ENCODE measurements around the gene SRSF2. TPM values are rescaled to one million over a fixed set of nuclear protein-coding genes. Genes with fewer than 3 reads are reported as not detected.

SRSF2 gene
- total and polyA plus RNA-seq, 4 donors = 136 to 251 (median 193) TPM

DNA sequence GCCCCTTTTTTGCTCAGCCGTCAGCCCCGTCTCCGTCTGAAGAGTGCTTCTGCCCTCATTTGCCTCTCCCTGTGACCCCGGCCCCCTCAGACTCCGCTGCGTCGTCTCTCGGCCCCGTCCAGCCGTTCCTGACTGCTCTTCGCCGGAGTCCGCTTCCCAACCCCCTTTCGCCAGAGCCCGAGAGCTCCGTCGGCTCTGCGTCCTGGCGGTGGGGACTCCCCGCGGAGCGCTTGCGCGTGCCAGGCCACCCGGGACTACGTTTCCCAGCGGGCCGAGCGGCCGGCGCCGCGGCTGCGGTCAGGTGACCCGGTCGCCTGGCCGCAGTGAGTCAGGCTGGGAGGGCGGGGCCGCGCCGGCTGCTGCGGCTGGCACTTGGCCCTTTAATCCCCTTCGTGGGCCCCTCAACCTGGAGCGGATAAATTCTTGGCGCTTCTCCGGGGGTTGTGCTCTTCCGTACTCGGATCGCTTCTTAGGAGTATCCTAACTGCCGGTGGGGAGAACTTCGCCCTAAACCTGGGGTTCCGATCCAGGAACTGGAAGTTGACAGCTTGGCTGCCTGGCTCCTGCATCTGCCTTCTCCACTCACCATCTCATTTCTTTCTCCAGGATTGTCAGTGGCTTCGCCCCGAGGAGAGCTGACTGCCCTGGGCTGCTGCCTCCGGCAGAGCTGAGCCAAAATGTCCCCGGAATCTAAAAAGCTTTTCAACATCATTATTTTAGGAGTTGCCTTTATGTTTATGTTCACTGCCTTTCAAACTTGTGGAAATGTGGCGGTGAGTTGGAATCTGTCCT, 741 bp upstream of the SRSF2 start, which contains the start of gene MFSD11:
TSS of gene MFSD11 (plus strand) at position 444 of the 792 bp plus-strand sequence. CDS start at position 678, 234 bp downstream.
- Histone ChIP-seq H3K9ac (ENCODE audit: insufficient read depth in 1 of 2, low read length in 2 of 2) (peak within 1 kb of the TSS; percentile 91 to 97), H3K36me3 (ENCODE audit: control insufficient read depth in 4 of 4, insufficient read depth in 4 of 4, low read length in 4 of 4) (peaks cover 7 to 41% (median 23%) of the 10 kb centered on the region in 4 donors), H3K27me3 (ENCODE audit: control insufficient read depth in 3 of 3, insufficient read depth in 3 of 3, low read length in 2 of 3) (no peaks in the 10 kb centered on the region), H3K4me3 (peak within 1 kb of the TSS; percentile 100), H3K9me3 (ENCODE audit: control insufficient read depth in 4 of 4, insufficient read depth in 3 of 4, low read length in 3 of 4) (no peaks in the 10 kb centered on the region), H3K4me1 (ENCODE audit: control insufficient read depth in 5 of 5, insufficient read depth in 5 of 5, low read length in 5 of 5) (peaks cover 0 to 48% (median 13%) of the 10 kb centered on the region in 5 donors), H3K27ac (ENCODE audit: low read depth in 1 of 2, low read length in 1 of 2) (peak within 1 kb of the TSS; percentile 100)
- TF ChIP-seq, protein P1, sequence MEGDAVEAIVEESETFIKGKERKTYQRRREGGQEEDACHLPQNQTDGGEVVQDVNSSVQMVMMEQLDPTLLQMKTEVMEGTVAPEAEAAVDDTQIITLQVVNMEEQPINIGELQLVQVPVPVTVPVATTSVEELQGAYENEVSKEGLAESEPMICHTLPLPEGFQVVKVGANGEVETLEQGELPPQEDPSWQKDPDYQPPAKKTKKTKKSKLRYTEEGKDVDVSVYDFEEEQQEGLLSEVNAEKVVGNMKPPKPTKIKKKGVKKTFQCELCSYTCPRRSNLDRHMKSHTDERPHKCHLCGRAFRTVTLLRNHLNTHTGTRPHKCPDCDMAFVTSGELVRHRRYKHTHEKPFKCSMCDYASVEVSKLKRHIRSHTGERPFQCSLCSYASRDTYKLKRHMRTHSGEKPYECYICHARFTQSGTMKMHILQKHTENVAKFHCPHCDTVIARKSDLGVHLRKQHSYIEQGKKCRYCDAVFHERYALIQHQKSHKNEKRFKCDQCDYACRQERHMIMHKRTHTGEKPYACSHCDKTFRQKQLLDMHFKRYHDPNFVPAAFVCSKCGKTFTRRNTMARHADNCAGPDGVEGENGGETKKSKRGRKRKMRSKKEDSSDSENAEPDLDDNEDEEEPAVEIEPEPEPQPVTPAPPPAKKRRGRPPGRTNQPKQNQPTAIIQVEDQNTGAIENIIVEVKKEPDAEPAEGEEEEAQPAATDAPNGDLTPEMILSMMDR (IDR thresholded peaks at IDR 0.05; ENCODE audit: control extremely low read depth, extremely low read depth) = no peak
- peak; percentile 74 for ATAC-seq (ENCODE audit: insufficient read depth, low FRiP score)
- DNase-seq = peak; percentile 97 to 99 (median 97)
- WGBS, 2 donors = 0% methylated on average over 54 to 57 of the region's 57 CpGs

DNA sequence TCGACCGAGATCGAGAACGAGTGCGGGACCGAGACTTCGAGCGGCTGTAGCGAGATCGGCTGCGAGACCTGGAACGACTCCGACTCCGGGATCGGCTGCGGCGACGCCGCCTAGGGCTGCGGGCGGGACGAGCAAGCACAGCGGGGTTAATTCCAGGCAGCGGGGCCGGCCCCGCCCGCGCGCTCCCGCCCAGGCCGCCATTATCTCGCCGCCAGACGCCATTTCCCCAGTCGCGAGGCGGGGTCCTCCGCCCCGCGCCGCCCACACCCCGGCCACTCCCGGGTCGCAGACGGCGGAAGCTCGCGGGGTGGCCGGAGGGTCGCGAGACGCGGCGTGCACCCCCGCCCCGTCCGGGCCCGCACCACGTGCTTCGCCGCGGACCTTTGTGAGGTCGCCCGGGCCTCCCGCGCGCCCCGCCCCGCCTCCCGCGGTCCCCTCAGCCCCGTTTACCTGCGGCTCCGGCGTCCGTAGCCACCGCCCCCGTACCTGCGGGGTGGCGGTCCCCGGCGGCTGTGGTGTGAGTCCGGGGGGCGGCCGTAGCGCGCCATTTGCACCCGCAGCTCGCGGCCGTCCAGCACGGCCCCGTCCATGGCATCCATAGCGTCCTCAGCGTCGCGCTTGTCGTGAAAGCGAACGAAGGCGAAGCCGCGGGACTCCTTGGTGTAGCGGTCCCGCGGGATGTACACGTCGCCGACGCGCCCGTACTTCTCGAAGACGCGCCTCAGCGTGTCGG, 616 bp downstream of the SRSF2 start:
- DNase-seq (peak; percentile 75 to 84 (median 83)), ATAC-seq (ENCODE audit: insufficient read depth, low FRiP score) (peak; percentile 41)
- no peaks in the 10 kb centered on the region for H3K9me3 ChIP-seq (ENCODE audit: control insufficient read depth in 4 of 4, insufficient read depth in 3 of 4, low read length in 3 of 4)
- H3K27me3 ChIP-seq (ENCODE audit: control insufficient read depth in 3 of 3, insufficient read depth in 3 of 3, low read length in 2 of 3) = no peaks in the 10 kb centered on the region
- TF ChIP-seq, protein P1 (IDR thresholded peaks at IDR 0.05; ENCODE audit: control extremely low read depth, extremely low read depth) = peak; percentile 1
- H3K27ac ChIP-seq (ENCODE audit: low read depth in 1 of 2, low read length in 1 of 2) = peak overlapping the region; percentile 99 to 100
- H3K9ac ChIP-seq (ENCODE audit: insufficient read depth in 1 of 2, low read length in 2 of 2) = peak overlapping the region; percentile 91 to 97
- peak overlapping the region; percentile 100 for H3K4me3 ChIP-seq
- 0 to 1% methylated on average over 89 to 117 of the region's 117 CpGs for WGBS, 2 donors
- peaks cover 2 to 40% (median 24%) of the 10 kb centered on the region in 4 donors for H3K36me3 ChIP-seq (ENCODE audit: control insufficient read depth in 4 of 4, insufficient read depth in 4 of 4, low read length in 4 of 4)
- H3K4me1 ChIP-seq (ENCODE audit: control insufficient read depth in 5 of 5, insufficient read depth in 5 of 5, low read length in 5 of 5) = peaks cover 0 to 52% (median 12%) of the 10 kb centered on the region in 5 donors

DNA sequence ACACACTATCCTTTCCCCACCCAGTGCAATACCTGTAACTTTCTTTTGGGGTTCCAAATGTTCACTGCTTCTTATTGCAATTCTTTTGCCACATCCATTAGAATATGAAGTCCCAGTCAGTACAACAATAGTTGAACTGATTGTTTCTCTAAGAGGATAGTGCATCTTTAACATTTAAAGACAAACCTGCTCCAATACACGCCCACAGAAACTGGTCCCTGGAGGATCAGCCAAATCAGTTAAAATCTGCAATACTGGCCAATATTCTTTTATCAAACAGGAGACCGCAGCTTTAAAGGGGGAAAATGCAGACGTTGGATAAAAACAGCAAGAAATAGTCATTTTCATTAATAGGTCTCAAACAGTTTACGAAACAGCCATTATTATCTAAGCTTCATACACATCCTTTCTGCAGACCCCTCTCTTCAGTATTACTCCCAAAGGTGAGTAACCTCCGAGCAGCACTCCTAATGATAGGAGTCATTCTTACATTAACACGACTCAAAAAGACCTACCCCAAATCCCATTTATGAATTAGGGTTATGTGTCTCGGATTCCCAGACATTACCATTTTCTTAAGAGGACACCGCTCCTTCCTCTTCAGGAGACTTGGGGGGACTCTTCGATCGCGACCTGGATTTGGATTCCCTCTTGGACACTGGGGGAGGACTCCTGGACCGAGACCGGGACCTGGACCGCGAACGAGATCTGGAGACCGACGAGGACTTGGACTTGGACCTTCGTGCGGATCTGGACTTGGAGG, 1.4 kb downstream of the SRSF2 start:
- H3K36me3 ChIP-seq (ENCODE audit: control insufficient read depth in 4 of 4, insufficient read depth in 4 of 4, low read length in 4 of 4) = peaks cover 6 to 40% (median 28%) of the 10 kb centered on the region in 4 donors
- 1% methylated on average over 20 of the region's 20 CpGs for WGBS, 2 donors
- no peaks in the 10 kb centered on the region for H3K27me3 ChIP-seq (ENCODE audit: control insufficient read depth in 3 of 3, insufficient read depth in 3 of 3, low read length in 2 of 3)
- ATAC-seq (ENCODE audit: insufficient read depth, low FRiP score) (no peak), DNase-seq (no peak)
- H3K4me3 ChIP-seq = peak overlapping the region; percentile 100
- TF ChIP-seq, protein P1 (IDR thresholded peaks at IDR 0.05; ENCODE audit: control extremely low read depth, extremely low read depth) = no peak
- H3K9ac ChIP-seq (ENCODE audit: insufficient read depth in 1 of 2, low read length in 2 of 2) = peak overlapping the region; percentile 58 to 93
- no peaks in the 10 kb centered on the region for H3K9me3 ChIP-seq (ENCODE audit: control insufficient read depth in 4 of 4, insufficient read depth in 3 of 4, low read length in 3 of 4)
- peaks cover 0 to 50% (median 12%) of the 10 kb centered on the region in 5 donors for H3K4me1 ChIP-seq (ENCODE audit: control insufficient read depth in 5 of 5, insufficient read depth in 5 of 5, low read length in 5 of 5)
- peak overlapping the region; percentile 99 to 100 for H3K27ac ChIP-seq (ENCODE audit: low read depth in 1 of 2, low read length in 1 of 2)

All from lung (tissue), 12 donors.